Brain microvascular endothelial cell (primary cell): Measurements from ENCODE around the gene TFAP2A.
A peak's percentile ranks its signal among the peaks of the same experiment; 100 is the strongest.

Experiments used
- DNase-seq: peaks from one replicate; pipeline ENCODE4 v3.0.0-alpha.2; 2020
- H3K27ac ChIP-seq: fragments of 250-450 bp; sonication (Bioruptor Pico); 2 replicates; pipeline ENCODE4 v1.5.1; 2020; ENCODE audit warnings: mild to moderate bottlenecking, moderate library complexity
- H3K27me3 ChIP-seq: fragments of 250-450 bp; sonication (Bioruptor Pico); replicated peaks from 2 replicates; pipeline ENCODE4 v1.5.1; 2020; ENCODE audit warnings: mild to moderate bottlenecking
- H3K36me3 ChIP-seq: fragments of 250-450 bp; sonication (Bioruptor Pico); replicated peaks from 2 replicates; pipeline ENCODE4 v1.5.1; 2020; ENCODE audit warnings: mild to moderate bottlenecking
- H3K4me3 ChIP-seq: 2 replicates; pipeline ENCODE4 v1.5.1; 2011; ENCODE audit warnings: low read depth, mild to moderate bottlenecking, control low read depth, low read length, moderate library complexity
- in situ Hi-C: cut with HindIII; loops from 2 replicates; pipeline ENCODE4 v1.10.0; 2017; ENCODE audit warnings: low sequenced_read_pairs, low pct_ligation_motif_present
- TF ChIP-seq, protein P1 (sequence below): IDR thresholded peaks from 2 replicates; pipeline ENCODE4 v1.5.1; 2011; ENCODE audit warnings: low read depth, mild to moderate bottlenecking, moderate library complexity, low read length, control low read depth, inconsistent platforms; ENCODE audit errors: missing control alignments

TFAP2A gene

DNA sequence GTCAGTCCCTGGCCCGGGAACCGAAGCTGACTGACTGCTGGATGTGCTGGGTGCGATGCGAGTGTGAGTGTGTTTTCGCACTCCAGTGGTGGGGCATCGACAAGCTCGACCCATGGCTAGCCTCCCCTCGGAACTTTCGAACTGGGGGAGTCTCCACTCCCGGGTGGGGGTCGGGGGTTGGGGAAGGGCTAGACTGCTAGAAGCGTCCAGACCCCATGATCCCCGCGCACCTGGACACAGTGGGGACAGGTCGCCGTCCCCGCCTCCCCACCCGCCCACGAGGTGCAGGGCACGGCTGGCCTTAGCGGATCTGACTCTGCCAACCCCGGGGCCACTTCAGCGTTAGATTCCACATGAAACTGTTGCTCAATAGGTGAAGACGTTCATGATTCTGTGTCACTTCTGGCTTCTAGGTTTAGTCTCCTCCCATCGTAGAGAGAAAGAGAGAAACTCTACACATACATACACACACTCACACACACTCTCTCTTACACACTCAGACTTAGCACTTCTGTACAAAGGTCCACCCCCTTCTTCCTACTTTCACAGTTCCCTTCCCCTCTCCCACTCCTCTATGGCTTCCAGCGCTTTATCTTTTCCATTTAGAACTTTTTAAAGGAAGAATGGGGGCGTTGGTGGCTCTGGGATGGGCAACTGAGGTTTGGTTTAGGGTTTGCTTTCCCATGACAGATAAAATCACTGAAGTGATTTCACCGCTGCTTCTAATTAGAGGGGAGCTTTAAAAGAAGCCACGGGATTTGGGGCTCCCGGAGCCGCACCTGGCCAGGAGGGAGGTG, 5.1 kb upstream of the TFAP2A start:
- no peak for DNase-seq
- Histone ChIP-seq H3K4me3 (no peak overlapping the region), H3K27ac (no peak overlapping the region), H3K36me3 (no peaks in the 10 kb centered on the region), H3K27me3 (peaks cover 95% of the 10 kb centered on the region)
- in situ Hi-C loops, result no loop called here
- TF ChIP-seq, protein P1, sequence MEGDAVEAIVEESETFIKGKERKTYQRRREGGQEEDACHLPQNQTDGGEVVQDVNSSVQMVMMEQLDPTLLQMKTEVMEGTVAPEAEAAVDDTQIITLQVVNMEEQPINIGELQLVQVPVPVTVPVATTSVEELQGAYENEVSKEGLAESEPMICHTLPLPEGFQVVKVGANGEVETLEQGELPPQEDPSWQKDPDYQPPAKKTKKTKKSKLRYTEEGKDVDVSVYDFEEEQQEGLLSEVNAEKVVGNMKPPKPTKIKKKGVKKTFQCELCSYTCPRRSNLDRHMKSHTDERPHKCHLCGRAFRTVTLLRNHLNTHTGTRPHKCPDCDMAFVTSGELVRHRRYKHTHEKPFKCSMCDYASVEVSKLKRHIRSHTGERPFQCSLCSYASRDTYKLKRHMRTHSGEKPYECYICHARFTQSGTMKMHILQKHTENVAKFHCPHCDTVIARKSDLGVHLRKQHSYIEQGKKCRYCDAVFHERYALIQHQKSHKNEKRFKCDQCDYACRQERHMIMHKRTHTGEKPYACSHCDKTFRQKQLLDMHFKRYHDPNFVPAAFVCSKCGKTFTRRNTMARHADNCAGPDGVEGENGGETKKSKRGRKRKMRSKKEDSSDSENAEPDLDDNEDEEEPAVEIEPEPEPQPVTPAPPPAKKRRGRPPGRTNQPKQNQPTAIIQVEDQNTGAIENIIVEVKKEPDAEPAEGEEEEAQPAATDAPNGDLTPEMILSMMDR, result no peak

- TF ChIP-seq, protein P1, result no peak
- Histone ChIP-seq H3K4me3 (peak overlapping the region; percentile 12), H3K27ac (no peak overlapping the region), H3K27me3 (peaks cover 95% of the 10 kb centered on the region), H3K36me3 (no peaks in the 10 kb centered on the region)
- DNase-seq, result no peak
- in situ Hi-C loops, result no loop called here
Observed at GRCh38 chr6:10418862-10419748, 4.2 kb upstream of the TFAP2A start.

DNA sequence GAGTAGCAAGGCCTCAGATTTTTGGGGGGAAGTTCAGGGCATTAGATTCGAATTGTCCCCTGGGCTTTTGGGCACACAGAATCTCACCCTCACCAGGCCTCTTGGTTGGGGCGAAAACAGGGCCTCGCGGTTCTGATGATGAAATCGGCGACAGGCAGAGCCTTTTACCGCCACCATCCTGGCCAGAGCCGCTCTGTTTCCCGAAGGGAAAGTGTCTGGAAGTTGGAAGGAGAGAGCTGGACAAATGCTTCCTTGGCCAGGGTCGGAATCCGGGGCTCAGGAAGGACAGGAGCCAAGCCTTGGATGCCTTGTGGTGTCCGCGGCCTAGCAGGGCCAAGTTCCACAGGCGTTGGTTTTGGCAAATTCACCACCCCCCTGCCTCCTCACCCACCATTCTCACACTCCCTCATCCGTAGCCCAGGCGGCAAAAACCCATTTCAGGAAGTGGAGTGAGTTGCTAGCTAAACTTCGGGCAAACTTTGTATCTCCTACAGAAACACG, 3.5 kb upstream of the TFAP2A start:
- no peaks in the 10 kb centered on the region for H3K36me3 ChIP-seq
- no peak for DNase-seq
- peaks cover 95% of the 10 kb centered on the region for H3K27me3 ChIP-seq
- no peak overlapping the region for H3K27ac ChIP-seq
- in situ Hi-C loops, result no loop called here
- TF ChIP-seq, protein P1, result no peak
- no peak overlapping the region for H3K4me3 ChIP-seq

GRCh38 chr6:10417681-10418104, 2.8 kb upstream of the TFAP2A start:
- Histone ChIP-seq H3K4me3 (no peak overlapping the region), H3K27ac (no peak overlapping the region)
- in situ Hi-C loops, result no loop called here

DNA sequence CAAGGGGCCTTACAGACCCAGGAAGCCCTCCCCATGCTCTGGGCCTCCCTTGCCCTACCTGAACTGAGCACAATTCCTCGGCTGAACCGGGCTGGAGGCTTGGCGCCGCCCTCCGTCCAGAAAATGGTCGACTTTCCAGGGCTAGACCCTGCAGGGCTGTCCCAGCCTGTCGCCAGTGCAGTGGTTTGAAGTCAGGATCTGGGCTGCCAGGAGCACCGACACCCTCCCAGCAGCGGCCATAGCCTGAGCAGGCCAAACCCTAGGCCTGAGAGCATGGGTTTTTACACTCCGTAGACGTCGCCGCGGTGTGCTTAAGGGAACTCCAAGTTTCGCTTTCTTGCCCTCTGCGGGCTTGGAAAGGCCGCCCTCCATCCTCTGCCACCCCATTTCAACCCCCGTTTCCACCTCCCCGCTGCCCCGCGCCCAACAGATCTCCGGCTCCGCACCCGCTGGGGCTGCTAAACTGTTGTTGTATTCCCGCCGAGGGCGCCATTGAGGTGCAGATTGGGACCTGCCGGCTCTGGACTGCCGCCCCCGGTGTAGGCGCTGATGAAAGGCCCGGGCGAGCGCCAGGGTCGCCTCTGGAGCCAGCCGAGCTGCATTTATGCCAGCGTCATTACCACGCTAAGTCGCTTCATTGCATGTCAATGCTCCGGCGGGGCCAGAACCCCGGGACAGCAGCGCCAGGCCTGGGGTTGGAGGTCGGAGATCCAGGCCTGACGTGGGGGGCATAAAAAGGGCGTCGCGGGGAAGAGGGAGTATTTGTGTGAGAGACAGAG, 2.2 kb upstream of the TFAP2A start:
- Histone ChIP-seq H3K27ac (no peak overlapping the region), H3K36me3 (no peaks in the 10 kb centered on the region), H3K4me3 (no peak overlapping the region), H3K27me3 (peaks cover 90% of the 10 kb centered on the region)
- no peak for DNase-seq
- in situ Hi-C loops, result no loop called here
- TF ChIP-seq, protein P1, result no peak

More at GRCh38 chr6:10417681-10418104, 2.8 kb upstream of the TFAP2A start:
- DNase-seq, result no peak
- H3K27me3 ChIP-seq, result peaks cover 95% of the 10 kb centered on the region
- TF ChIP-seq, protein P1, result no peak
- H3K36me3 ChIP-seq, result no peaks in the 10 kb centered on the region
